Measurements from ENCODE around the gene MTURN.

GRCh38 chr7:30139836-30140384, 5.1 kb downstream of the MTURN start:
- TF ChIP-seq CTCF (IDR thresholded peaks at IDR 0.05; ENCODE audit: poor library complexity, severe bottlenecking): no peak
- no peak for TF ChIP-seq MXI1 (conservative IDR thresholded peaks at IDR 0.05; ENCODE audit: poor library complexity, severe bottlenecking)
- TF ChIP-seq EP300 (conservative IDR thresholded peaks at IDR 0.05; ENCODE audit: poor library complexity, severe bottlenecking): no peak
- TF ChIP-seq EZH2 (IDR thresholded peaks at IDR 0.05; ENCODE audit: borderline replicate concordance, insufficient read depth, low read length, poor library complexity, severe bottlenecking): no peak
